ENCODE measurements around the gene CCDC54. TPM values are rescaled to one million over a fixed set of nuclear protein-coding genes. Genes with fewer than 3 reads are reported as not detected.

Gene CCDC54
- total and polyA plus RNA-seq, 2 of the 8 experiments (the other 6 are each of a cell fraction or from before 2014, with no cell fraction given), result not detected

GRCh38 chr3:107384907-107385306 is 7.7 kb downstream of the CCDC54 start:
- Histone ChIP-seq H3K27ac (ENCODE audit: low read depth, low read length) (no peak overlapping the region), H4K20me1 (replicated peaks in 1 of 2; ENCODE audit: control insufficient read depth in 1 of 2, insufficient read depth in 2 of 2, low read length in 2 of 2) (no peaks in the 10 kb centered on the region), H3K23me2 (ENCODE audit: low read depth, low read length) (no peaks in the 10 kb centered on the region; the same call in 1 of the 2 replicates), H2BK15ac (ENCODE audit: low read length) (no peak overlapping the region), H3K4ac (replicated peaks; ENCODE audit: insufficient read length, low read depth, low read length) (no peak overlapping the region), H3K4me3 (ENCODE audit: extremely low read depth in 1 of 4, insufficient read depth in 2 of 4, low read depth in 3 of 4, low read length in 4 of 4) (peak overlapping the region in 1 of 4 experiments; percentile 32; a peak in 1 of 8 replicates), H3K23ac (ENCODE audit: insufficient read length) (no peak overlapping the region), H3K18ac (ENCODE audit: extremely low read depth, low read length) (no peak overlapping the region), H3K4me2 (ENCODE audit: insufficient read depth in 1 of 2, low read depth in 2 of 2, low read length in 2 of 2) (peak overlapping the region in 1 of 2 experiments; percentile 26; a peak in 1 of 4 replicates), H4K91ac (replicated peaks; ENCODE audit: insufficient read length, low read length) (no peak overlapping the region), H2AK5ac (ENCODE audit: low read depth, low read length) (no peak overlapping the region), H2AFZ (ENCODE audit: low read length) (no peak overlapping the region), H3K79me1 (ENCODE audit: low read depth, low read length) (no peaks in the 10 kb centered on the region), H2BK12ac (ENCODE audit: low read depth, low read length) (no peak overlapping the region; the same call in 1 of the 2 replicates), H3K79me2 (ENCODE audit: control insufficient read depth in 1 of 2, insufficient read depth in 2 of 2, low read length in 2 of 2) (no peaks in the 10 kb centered on the region), H3K4me1 (replicated peaks in 1 of 4; ENCODE audit: control insufficient read depth in 3 of 4, insufficient read depth in 4 of 4, low read length in 3 of 4) (peaks cover 0 to 13% (median 6%) of the 10 kb centered on the region in 4 experiments; a peak in 5 of 7 replicates), H3K56ac (replicated peaks; ENCODE audit: insufficient read length, low read depth, low read length) (no peak overlapping the region), H2BK5ac (ENCODE audit: low read depth, low read length) (no peak overlapping the region; the same call in 1 of the 2 replicates), H2BK20ac (ENCODE audit: low read length) (no peak overlapping the region), H3K27me3 (replicated peaks in 1 of 4; ENCODE audit: control insufficient read depth in 3 of 4, extremely low read depth in 1 of 4, insufficient read depth in 3 of 4, low read length in 3 of 4) (peaks cover 0 to 1% (median 0%) of the 10 kb centered on the region in 4 experiments; a peak in 1 of 7 replicates), H4K8ac (ENCODE audit: extremely low read depth, insufficient read depth, low read length) (no peak overlapping the region), H3K14ac (ENCODE audit: insufficient read length) (no peak overlapping the region), H3K36me3 (ENCODE audit: control insufficient read depth in 2 of 4, insufficient read depth in 4 of 4, low read length in 3 of 4) (no peaks in the 10 kb centered on the region), H3K9me3 (ENCODE audit: insufficient read depth in 2 of 2, low read depth in 1 of 2, low read length in 1 of 2) (no peaks in the 10 kb centered on the region), H2BK120ac (replicated peaks; ENCODE audit: low read depth, low read length) (no peak overlapping the region), H4K5ac (ENCODE audit: insufficient read length, low read depth, low read length) (no peak overlapping the region), H3K9ac (replicated peaks in 1 of 4; ENCODE audit: extremely low read depth in 1 of 4, low read depth in 3 of 4, low read length in 3 of 4) (no peak overlapping the region)
- ChIA-PET POLR2A (ENCODE audit: partially characterized antibody) (interaction anchor here (1.3 kb wide), 1 partner anchor 11 kb away, joined by 3 read pairs; no protein-coding TSS in a partner anchor), CTCF (ENCODE audit: partially characterized antibody) (interaction anchor here (1.0 to 2.0 kb wide), 5 partner anchors 14 to 113 kb away, joined by 3 to 9 read pairs (median 3); no protein-coding TSS in a partner anchor)
- DNase-seq (ENCODE audit: low read depth in 1 of 2, low spot score in 2 of 2) (no peak), FAIRE-seq (peak; percentile 55)
- 30% methylated on average over 2 of the region's 2 CpGs; no CpG with 5 or more reads in 1 of the 2 experiments for WGBS, 2 experiments (ENCODE audit: extremely low coverage in 1 of 2, insufficient coverage in 1 of 2, insufficient read length in 1 of 2, insufficient replicate concordance in 2 of 2, low coverage in 1 of 2, low lambda C conversion rate in 2 of 2, missing lambda C conversion rate in 1 of 2)
- TF ChIP-seq JUND (IDR thresholded peaks at IDR 0.05; ENCODE audit: low read length) (no peak), CBX8 (IDR thresholded peaks at IDR 0.05; ENCODE audit: borderline replicate concordance, low read depth, low read length) (no peak), PHF8 (conservative IDR thresholded peaks at IDR 0.05; ENCODE audit: low read depth, low read length) (no peak), RNF2 (IDR thresholded peaks at IDR 0.05; ENCODE audit: borderline replicate concordance, low read depth, low read length, missing control alignments, poor library complexity, severe bottlenecking) (no peak), HDAC2 (IDR thresholded peaks at IDR 0.05; ENCODE audit: borderline replicate concordance in 1 of 2, low read depth in 2 of 2, low read length in 2 of 2) (no peak), POU5F1 (IDR thresholded peaks at IDR 0.05; ENCODE audit: low read depth, low read length) (0 out of 2 replicates have a peak, but pooled peaks have one; percentile 5), TAF7 (optimal IDR thresholded peaks at IDR 0.05; ENCODE audit: borderline replicate concordance, low read depth, low read length) (no peak), BACH1 (IDR thresholded peaks at IDR 0.05; ENCODE audit: low read length) (no peak), RFX5 (IDR thresholded peaks at IDR 0.05; ENCODE audit: borderline replicate concordance, low read depth, low read length) (no peak), NANOG (IDR thresholded peaks at IDR 0.05; ENCODE audit: insufficient read depth, low read depth, low read length, poor library complexity, severe bottlenecking) (peak; percentile 8)
